Measurements from ENCODE around the gene SUSD5.

Gene SUSD5

GRCh38 chr3:33152363-33153360 lies 65.9 kb downstream of the SUSD5 start:
- no peak for TF ChIP-seq CTCF (IDR thresholded peaks at IDR 0.05; ENCODE audit: extremely low read depth, insufficient read depth, missing control alignments)
- in situ Hi-C loops (cut with MboI; ENCODE audit: low pct_unique_long_range_greater_than_20kb, low sequenced_read_pairs, unreplicated experiment), result no loop called here
- no peak for DNase-seq (ENCODE audit: low spot score)

DNA sequence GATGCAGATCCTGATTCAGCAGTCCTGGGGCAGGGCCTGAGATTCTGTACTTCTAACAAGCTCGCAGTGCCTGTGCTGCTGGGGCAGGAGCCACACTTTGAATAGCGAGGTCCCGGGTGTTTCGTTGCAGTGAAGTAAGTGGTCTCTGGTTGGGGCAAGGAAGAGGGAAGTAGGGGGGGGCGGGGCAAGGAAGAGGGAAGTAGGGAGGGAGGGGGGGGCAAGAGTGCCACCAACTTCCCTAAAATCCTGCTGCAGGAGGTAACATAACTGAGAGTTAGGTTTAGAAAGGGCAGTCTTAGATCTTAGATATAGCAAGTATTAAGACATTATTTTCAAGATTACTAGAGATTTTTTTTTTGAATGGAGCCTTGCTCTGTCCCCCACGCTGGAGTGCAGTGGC lies 69.3 kb downstream of the SUSD5 start:
- no peak for DNase-seq (ENCODE audit: low spot score)
- no peak for TF ChIP-seq CTCF (IDR thresholded peaks at IDR 0.05; ENCODE audit: extremely low read depth, insufficient read depth, missing control alignments)
- in situ Hi-C loops (cut with MboI; ENCODE audit: low pct_unique_long_range_greater_than_20kb, low sequenced_read_pairs, unreplicated experiment), result loop anchor here (25.0 kb wide), 1 partner anchor 638 kb away; the partner anchor contains the start of gene PDCD6IP

DNA sequence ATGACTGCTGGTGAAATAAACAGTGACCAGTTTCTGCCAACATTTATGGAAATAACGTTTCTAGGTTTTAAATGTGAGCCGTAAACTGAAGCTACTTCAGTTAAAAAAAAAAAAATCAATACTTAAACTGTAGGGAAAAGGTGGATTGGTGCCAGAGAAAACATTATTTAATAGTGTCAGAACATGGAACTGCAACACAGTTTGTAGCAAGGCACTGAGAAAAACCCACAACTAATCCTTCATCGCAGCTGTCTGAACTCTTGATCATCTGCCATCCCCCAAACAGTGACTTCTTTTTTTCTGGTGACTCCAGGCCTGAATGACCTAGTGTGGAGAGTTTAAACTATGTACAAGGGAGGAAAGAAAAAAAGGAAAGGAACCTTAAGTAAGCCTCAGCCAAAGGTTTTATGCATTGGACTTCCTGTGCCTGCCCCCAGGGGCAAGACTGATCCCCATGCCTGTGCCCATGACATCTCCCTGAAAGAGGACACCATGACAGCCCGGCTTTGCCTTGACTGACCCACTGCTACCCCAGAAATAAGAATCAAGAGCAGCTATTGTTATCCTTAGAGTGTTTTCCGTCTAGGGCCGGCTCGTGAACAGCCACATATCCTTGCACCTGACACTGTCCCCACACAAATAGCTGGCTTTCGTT lies 71.7 kb downstream of the SUSD5 start:
- in situ Hi-C loops (cut with MboI; ENCODE audit: low pct_unique_long_range_greater_than_20kb, low sequenced_read_pairs, unreplicated experiment), result loop anchor here (25.0 kb wide), 1 partner anchor 640 kb away; the partner anchor contains the start of gene PDCD6IP
- TF ChIP-seq CTCF (IDR thresholded peaks at IDR 0.05; ENCODE audit: extremely low read depth, insufficient read depth, missing control alignments), result no peak
- no peak for DNase-seq (ENCODE audit: low spot score)

GRCh38 chr3:33145901-33146580 lies 72.6 kb downstream of the SUSD5 start:
- no peak for TF ChIP-seq CTCF (IDR thresholded peaks at IDR 0.05; ENCODE audit: extremely low read depth, insufficient read depth, missing control alignments)
- in situ Hi-C loops (cut with MboI; ENCODE audit: low pct_unique_long_range_greater_than_20kb, low sequenced_read_pairs, unreplicated experiment), result loop anchor here (25.0 kb wide), 1 partner anchor 641 kb away; the partner anchor contains the start of gene PDCD6IP
- DNase-seq (ENCODE audit: low spot score), result no peak

DNA sequence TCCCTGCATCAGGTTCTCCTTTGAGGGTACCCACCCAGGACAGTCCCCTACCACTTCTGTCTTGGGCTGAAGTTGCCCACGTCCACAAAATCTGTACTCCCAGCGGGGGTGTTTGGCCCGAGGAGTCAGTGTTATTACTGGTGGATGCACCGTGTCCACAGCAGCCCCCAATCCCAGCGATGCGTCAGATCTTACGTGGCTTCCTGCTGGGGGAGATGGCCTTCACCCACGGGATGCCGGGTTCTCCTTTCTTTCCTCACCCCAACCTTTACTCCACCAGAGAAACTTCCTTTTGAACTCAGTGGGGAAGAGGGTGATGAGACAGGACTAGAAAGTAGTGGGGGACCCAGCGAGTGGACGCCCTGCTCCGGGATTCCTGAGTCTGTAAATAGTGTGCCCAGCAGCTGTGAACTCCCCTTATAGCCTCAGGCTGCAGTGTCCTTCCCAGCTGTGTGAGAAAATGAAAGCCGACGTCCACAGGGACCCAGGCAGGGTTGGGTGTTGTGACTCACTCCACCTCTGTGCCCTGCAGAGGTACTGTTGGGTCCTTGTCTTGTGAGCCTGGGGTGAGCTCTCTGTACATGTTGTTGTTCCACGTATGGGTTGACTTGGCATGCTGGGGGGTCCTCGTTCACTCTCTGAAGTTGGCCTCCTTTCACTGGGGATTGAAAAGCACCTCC lies 73.2 kb downstream of the SUSD5 start:
- no peak for DNase-seq (ENCODE audit: low spot score)
- in situ Hi-C loops (cut with MboI; ENCODE audit: low pct_unique_long_range_greater_than_20kb, low sequenced_read_pairs, unreplicated experiment), result loop anchor here (25.0 kb wide), 1 partner anchor 642 kb away; the partner anchor contains the start of gene PDCD6IP
- TF ChIP-seq CTCF (IDR thresholded peaks at IDR 0.05; ENCODE audit: extremely low read depth, insufficient read depth, missing control alignments), result no peak

All from GM13977 (cell line).